ENCODE data around the gene RMI2.

Gene RMI2

GRCh38 chr16:11391576-11391975 is 46.3 kb downstream of the RMI2 start:
- no peaks in the 10 kb centered on the region for H3K79me2 ChIP-seq (ENCODE audit: control insufficient read depth, insufficient read depth, low read length, poor library complexity)
- no peak overlapping the region for H3K4ac ChIP-seq (ENCODE audit: low read depth, low read length)
- H3K27me3 ChIP-seq (ENCODE audit: insufficient read depth, low read length) = no peaks in the 10 kb centered on the region
- H3K4me1 ChIP-seq (ENCODE audit: control insufficient read depth in 1 of 2, insufficient read depth in 2 of 2, low read length in 2 of 2) = peaks cover 4 to 12% of the 10 kb centered on the region in 2 experiments
- no peak overlapping the region for H3K9ac ChIP-seq (ENCODE audit: low read length)
- no peak overlapping the region for H4K91ac ChIP-seq (ENCODE audit: low read depth, low read length)
- H3K36me3 ChIP-seq (ENCODE audit: control insufficient read depth in 1 of 2, insufficient read depth in 2 of 2, low read length in 2 of 2) = no peaks in the 10 kb centered on the region
- H3K14ac ChIP-seq (ENCODE audit: low read length) = no peak overlapping the region
- H3K18ac ChIP-seq (ENCODE audit: low read length) = no peak overlapping the region
- no peak overlapping the region for H3K4me2 ChIP-seq (ENCODE audit: low read length)
- H3K9me3 ChIP-seq (ENCODE audit: insufficient read depth, low read depth, low read length) = no peaks in the 10 kb centered on the region
- no peak overlapping the region for H4K12ac ChIP-seq (ENCODE audit: low read depth, low read length)
- WGBS (ENCODE audit: extremely low coverage, insufficient coverage, insufficient read length) = no CpG with 5 or more reads among the region's 12 CpGs
- no peak overlapping the region for H2AK5ac ChIP-seq (ENCODE audit: low read length)
- no peak overlapping the region for H3K23ac ChIP-seq (ENCODE audit: low read length)
- no peak overlapping the region for H4K8ac ChIP-seq (ENCODE audit: low read depth, low read length)
- H2BK5ac ChIP-seq (ENCODE audit: low read depth, low read length, poor library complexity) = no peak overlapping the region
- H2AFZ ChIP-seq (ENCODE audit: insufficient read depth, low read length, poor library complexity) = no peak overlapping the region
- H3K27ac ChIP-seq (ENCODE audit: low read depth, low read length) = no peak overlapping the region
- peak in 1 of 2 donors; percentile 27 for DNase-seq
- H3K4me3 ChIP-seq (ENCODE audit: low read depth, low read length) = no peak overlapping the region
- H3K79me1 ChIP-seq (ENCODE audit: low read length) = no peaks in the 10 kb centered on the region
- no peak overlapping the region for H2BK120ac ChIP-seq (ENCODE audit: insufficient read depth, low read length, poor library complexity)
- no peak overlapping the region for H2BK12ac ChIP-seq (ENCODE audit: low read length)

GRCh38 chr16:11392041-11392581 is 46.9 kb downstream of the RMI2 start:
- Histone ChIP-seq H3K18ac (ENCODE audit: low read length) (no peak overlapping the region), H3K79me2 (ENCODE audit: control insufficient read depth, insufficient read depth, low read length, poor library complexity) (no peaks in the 10 kb centered on the region), H3K79me1 (ENCODE audit: low read length) (no peaks in the 10 kb centered on the region), H3K27me3 (ENCODE audit: insufficient read depth, low read length) (no peaks in the 10 kb centered on the region), H3K9me3 (ENCODE audit: insufficient read depth, low read depth, low read length) (no peaks in the 10 kb centered on the region), H3K23ac (ENCODE audit: low read length) (no peak overlapping the region), H2AFZ (ENCODE audit: insufficient read depth, low read length, poor library complexity) (no peak overlapping the region), H3K4me1 (ENCODE audit: control insufficient read depth in 1 of 2, insufficient read depth in 2 of 2, low read length in 2 of 2) (peaks cover 4 to 12% of the 10 kb centered on the region in 2 experiments), H4K91ac (ENCODE audit: low read depth, low read length) (no peak overlapping the region), H4K12ac (ENCODE audit: low read depth, low read length) (no peak overlapping the region), H3K4me2 (ENCODE audit: low read length) (no peak overlapping the region), H4K8ac (ENCODE audit: low read depth, low read length) (no peak overlapping the region), H2BK120ac (ENCODE audit: insufficient read depth, low read length, poor library complexity) (no peak overlapping the region), H3K4me3 (ENCODE audit: low read depth, low read length) (no peak overlapping the region), H2BK5ac (ENCODE audit: low read depth, low read length, poor library complexity) (no peak overlapping the region), H3K9ac (ENCODE audit: low read length) (no peak overlapping the region), H3K36me3 (ENCODE audit: control insufficient read depth in 1 of 2, insufficient read depth in 2 of 2, low read length in 2 of 2) (no peaks in the 10 kb centered on the region), H3K4ac (ENCODE audit: low read depth, low read length) (no peak overlapping the region), H3K27ac (ENCODE audit: low read depth, low read length) (no peak overlapping the region), H2BK12ac (ENCODE audit: low read length) (no peak overlapping the region), H3K14ac (ENCODE audit: low read length) (no peak overlapping the region), H2AK5ac (ENCODE audit: low read length) (no peak overlapping the region)
- no CpG with 5 or more reads among the region's 19 CpGs for WGBS (ENCODE audit: extremely low coverage, insufficient coverage, insufficient read length)
- DNase-seq = no peak

DNA sequence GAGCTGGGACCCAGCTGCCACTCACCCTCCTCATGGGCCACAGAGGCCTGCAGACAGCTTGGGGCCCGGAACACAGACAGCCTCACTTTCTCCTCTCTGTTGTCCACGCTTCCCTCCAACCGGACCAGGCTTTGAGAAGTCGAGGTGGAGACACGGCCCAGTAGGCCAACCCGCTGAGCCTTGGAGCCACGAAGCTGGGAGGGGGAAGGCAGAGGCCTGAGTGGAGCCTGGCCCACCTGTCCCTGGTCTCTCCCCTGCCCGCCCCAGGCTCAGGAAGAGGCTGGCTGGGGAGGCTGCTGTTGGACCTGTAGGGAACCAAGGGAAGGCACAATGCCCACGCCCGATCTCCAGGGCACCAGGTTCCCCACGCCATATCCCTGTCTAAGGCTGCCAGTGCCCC is 48.1 kb downstream of the RMI2 start:
- Histone ChIP-seq H3K79me1 (ENCODE audit: low read length) (no peaks in the 10 kb centered on the region), H4K8ac (ENCODE audit: low read depth, low read length) (no peak overlapping the region), H3K4ac (ENCODE audit: low read depth, low read length) (no peak overlapping the region), H2BK5ac (ENCODE audit: low read depth, low read length, poor library complexity) (no peak overlapping the region), H2BK12ac (ENCODE audit: low read length) (no peak overlapping the region), H3K36me3 (ENCODE audit: control insufficient read depth in 1 of 2, insufficient read depth in 2 of 2, low read length in 2 of 2) (no peaks in the 10 kb centered on the region), H3K23ac (ENCODE audit: low read length) (no peak overlapping the region), H3K79me2 (ENCODE audit: control insufficient read depth, insufficient read depth, low read length, poor library complexity) (no peaks in the 10 kb centered on the region), H2AK5ac (ENCODE audit: low read length) (no peak overlapping the region), H3K18ac (ENCODE audit: low read length) (no peak overlapping the region), H4K91ac (ENCODE audit: low read depth, low read length) (no peak overlapping the region), H2AFZ (ENCODE audit: insufficient read depth, low read length, poor library complexity) (no peak overlapping the region), H3K27me3 (ENCODE audit: insufficient read depth, low read length) (no peaks in the 10 kb centered on the region), H3K14ac (ENCODE audit: low read length) (no peak overlapping the region), H3K4me3 (ENCODE audit: low read depth, low read length) (no peak overlapping the region), H4K12ac (ENCODE audit: low read depth, low read length) (no peak overlapping the region), H3K9me3 (ENCODE audit: insufficient read depth, low read depth, low read length) (no peaks in the 10 kb centered on the region), H3K4me1 (ENCODE audit: control insufficient read depth in 1 of 2, insufficient read depth in 2 of 2, low read length in 2 of 2) (peaks cover 4 to 12% of the 10 kb centered on the region in 2 experiments), H3K27ac (ENCODE audit: low read depth, low read length) (no peak overlapping the region), H3K4me2 (ENCODE audit: low read length) (no peak overlapping the region), H2BK120ac (ENCODE audit: insufficient read depth, low read length, poor library complexity) (no peak overlapping the region), H3K9ac (ENCODE audit: low read length) (no peak overlapping the region)
- WGBS (ENCODE audit: extremely low coverage, insufficient coverage, insufficient read length) = no CpG with 5 or more reads among the region's 11 CpGs
- DNase-seq = no peak

- Histone ChIP-seq H3K18ac (ENCODE audit: low read length) (no peak overlapping the region), H4K8ac (ENCODE audit: low read depth, low read length) (no peak overlapping the region), H3K9me3 (ENCODE audit: insufficient read depth, low read depth, low read length) (no peaks in the 10 kb centered on the region), H2BK12ac (ENCODE audit: low read length) (no peak overlapping the region), H3K79me1 (ENCODE audit: low read length) (no peaks in the 10 kb centered on the region), H2AFZ (ENCODE audit: insufficient read depth, low read length, poor library complexity) (no peak overlapping the region), H2AK5ac (ENCODE audit: low read length) (no peak overlapping the region), H3K9ac (ENCODE audit: low read length) (no peak overlapping the region), H3K4me2 (ENCODE audit: low read length) (no peak overlapping the region), H4K91ac (ENCODE audit: low read depth, low read length) (no peak overlapping the region), H3K4me1 (ENCODE audit: control insufficient read depth in 1 of 2, insufficient read depth in 2 of 2, low read length in 2 of 2) (peaks cover 4 to 12% of the 10 kb centered on the region in 2 experiments), H2BK120ac (ENCODE audit: insufficient read depth, low read length, poor library complexity) (no peak overlapping the region), H3K4me3 (ENCODE audit: low read depth, low read length) (no peak overlapping the region), H4K12ac (ENCODE audit: low read depth, low read length) (no peak overlapping the region), H3K79me2 (ENCODE audit: control insufficient read depth, insufficient read depth, low read length, poor library complexity) (no peaks in the 10 kb centered on the region), H2BK5ac (ENCODE audit: low read depth, low read length, poor library complexity) (no peak overlapping the region), H3K23ac (ENCODE audit: low read length) (no peak overlapping the region), H3K36me3 (ENCODE audit: control insufficient read depth in 1 of 2, insufficient read depth in 2 of 2, low read length in 2 of 2) (no peaks in the 10 kb centered on the region), H3K27ac (ENCODE audit: low read depth, low read length) (no peak overlapping the region), H3K4ac (ENCODE audit: low read depth, low read length) (no peak overlapping the region), H3K27me3 (ENCODE audit: insufficient read depth, low read length) (no peaks in the 10 kb centered on the region), H3K14ac (ENCODE audit: low read length) (no peak overlapping the region)
- DNase-seq = no peak
- WGBS (ENCODE audit: extremely low coverage, insufficient coverage, insufficient read length) = no CpG with 5 or more reads among the region's 10 CpGs
Observed at GRCh38 chr16:11393861-11394592, 48.8 kb downstream of the RMI2 start.

Data from trophoblast cell (in vitro differentiated cells and primary cell).